ES-I3 (cell line): ENCODE measurements around the gene LRRC4B.
A peak's percentile ranks its signal among the peaks of the same experiment; 100 is the strongest.

Source experiments
- H3K36me3 ChIP-seq: 2 replicates; pipeline ENCODE4 v1.6.1; 2013; ENCODE audit warnings: mild to moderate bottlenecking, low read length, control low read depth, moderate library complexity; ENCODE audit not compliant: insufficient read depth
- H3K4me1 ChIP-seq: 2 replicates; pipeline ENCODE4 v1.6.1; 2013; ENCODE audit warnings: mild to moderate bottlenecking, control low read depth, low read length; ENCODE audit not compliant: insufficient read depth
- H3K9ac ChIP-seq: 2 replicates; pipeline ENCODE4 v1.6.1; 2013; ENCODE audit warnings: low read depth, mild to moderate bottlenecking, low read length, moderate library complexity
- H3K9me3 ChIP-seq: 2 replicates; pipeline ENCODE4 v1.6.1; 2013; ENCODE audit warnings: mild to moderate bottlenecking, low read length, moderate library complexity; ENCODE audit not compliant: control insufficient read depth, insufficient read depth

Gene LRRC4B

GRCh38 chr19:50551034-50551714 lies 17.1 kb downstream of the LRRC4B start:
- H3K9ac ChIP-seq, result peak overlapping the region; percentile 65
- H3K36me3 ChIP-seq, result no peaks in the 10 kb centered on the region
- no peaks in the 10 kb centered on the region for H3K9me3 ChIP-seq
- peaks cover 9% of the 10 kb centered on the region; the same call in 1 of the 2 replicates for H3K4me1 ChIP-seq

GRCh38 chr19:50550594-50550966 lies 17.7 kb downstream of the LRRC4B start:
- peaks cover 9% of the 10 kb centered on the region; the same call in 1 of the 2 replicates for H3K4me1 ChIP-seq
- no peaks in the 10 kb centered on the region for H3K9me3 ChIP-seq
- peak overlapping the region; percentile 65; the same call in 1 of the 2 replicates for H3K9ac ChIP-seq
- H3K36me3 ChIP-seq, result no peaks in the 10 kb centered on the region

- peak overlapping the region; percentile 65; the same call in 1 of the 2 replicates for H3K9ac ChIP-seq
- no peaks in the 10 kb centered on the region for H3K9me3 ChIP-seq
- no peaks in the 10 kb centered on the region for H3K36me3 ChIP-seq
- peaks cover 9% of the 10 kb centered on the region; the same call in 1 of the 2 replicates for H3K4me1 ChIP-seq
Observed at GRCh38 chr19:50549927-50550593, 18.2 kb downstream of the LRRC4B start.

- Histone ChIP-seq H3K4me1 (peaks cover 9% of the 10 kb centered on the region; the same call in 1 of the 2 replicates), H3K36me3 (no peaks in the 10 kb centered on the region), H3K9me3 (no peaks in the 10 kb centered on the region), H3K9ac (no peak overlapping the region)
Observed at GRCh38 chr19:50549059-50549926, 18.9 kb downstream of the LRRC4B start.

- H3K36me3 ChIP-seq, result no peaks in the 10 kb centered on the region
Observed at GRCh38 chr19:50548191-50549058, 19.8 kb downstream of the LRRC4B start.

GRCh38 chr19:50547385-50548190 lies 20.6 kb downstream of the LRRC4B start:
- Histone ChIP-seq H3K9ac (no peak overlapping the region), H3K4me1 (peaks cover 9% of the 10 kb centered on the region; the same call in 1 of the 2 replicates)

More at GRCh38 chr19:50548191-50549058, 19.8 kb downstream of the LRRC4B start:
- Histone ChIP-seq H3K9ac (no peak overlapping the region), H3K9me3 (no peaks in the 10 kb centered on the region), H3K4me1 (peaks cover 9% of the 10 kb centered on the region; the same call in 1 of the 2 replicates)

GRCh38 chr19:50546527-50547221 lies 21.6 kb downstream of the LRRC4B start:
- H3K9me3 ChIP-seq, result no peaks in the 10 kb centered on the region
- H3K36me3 ChIP-seq, result no peaks in the 10 kb centered on the region
- H3K4me1 ChIP-seq, result peaks cover 12% of the 10 kb centered on the region; the same call in 1 of the 2 replicates
- H3K9ac ChIP-seq, result no peak overlapping the region

More at GRCh38 chr19:50547385-50548190, 20.6 kb downstream of the LRRC4B start:
- H3K36me3 ChIP-seq, result no peaks in the 10 kb centered on the region
- H3K9me3 ChIP-seq, result no peaks in the 10 kb centered on the region

- no peak overlapping the region for H3K9ac ChIP-seq
- peaks cover 3% of the 10 kb centered on the region; the same call in 1 of the 2 replicates for H3K4me1 ChIP-seq
- no peaks in the 10 kb centered on the region for H3K9me3 ChIP-seq
- no peaks in the 10 kb centered on the region for H3K36me3 ChIP-seq
Observed at GRCh38 chr19:50542943-50543342, 25.3 kb downstream of the LRRC4B start.

- H3K4me1 ChIP-seq, result peaks cover 3% of the 10 kb centered on the region; the same call in 1 of the 2 replicates
- H3K9me3 ChIP-seq, result no peaks in the 10 kb centered on the region
- no peaks in the 10 kb centered on the region for H3K36me3 ChIP-seq
- no peak overlapping the region for H3K9ac ChIP-seq
Observed at GRCh38 chr19:50537769-50538230, 30.4 kb downstream of the LRRC4B start.

GRCh38 chr19:50537306-50537685 lies 30.9 kb downstream of the LRRC4B start:
- Histone ChIP-seq H3K4me1 (peaks cover 3% of the 10 kb centered on the region; the same call in 1 of the 2 replicates), H3K9me3 (no peaks in the 10 kb centered on the region), H3K36me3 (no peaks in the 10 kb centered on the region), H3K9ac (no peak overlapping the region)

GRCh38 chr19:50536662-50537305 lies 31.5 kb downstream of the LRRC4B start:
- H3K9ac ChIP-seq, result no peak overlapping the region
- H3K36me3 ChIP-seq, result no peaks in the 10 kb centered on the region
- H3K9me3 ChIP-seq, result no peaks in the 10 kb centered on the region
- peaks cover under 1% of the 10 kb centered on the region; the same call in 1 of the 2 replicates for H3K4me1 ChIP-seq

GRCh38 chr19:50535672-50536187 lies 32.5 kb downstream of the LRRC4B start:
- Histone ChIP-seq H3K9me3 (no peaks in the 10 kb centered on the region), H3K36me3 (no peaks in the 10 kb centered on the region), H3K9ac (no peak overlapping the region), H3K4me1 (peaks cover 8% of the 10 kb centered on the region; the same call in 1 of the 2 replicates)
